Activated CD8-positive, alpha-beta T cell treated with anti-CD3 and anti-CD28 coated beads for 36 hours (primary cell): Measurements from ENCODE around the gene KRTAP10-4. TPM values are rescaled to one million over a fixed set of nuclear protein-coding genes. Genes with fewer than 3 reads are reported as not detected.

Experiments
- ATAC-seq: fragments of 200-7000 bp; cut with Tn5 transposase; one replicate; pipeline ENCODE4 v1.10.0; 2021; ENCODE audit warnings: mild to moderate bottlenecking, moderate library complexity
- CTCF ChIA-PET: fragments of 350-600 bp; sonication (Branson Sonifier 250); formaldehyde crosslinking; loops from one replicate; lab custom pipeline; 2021; ENCODE audit warnings: antibody characterized with exemption; lab: Charles Lee
- POLR2A ChIA-PET: fragments of 350-600 bp; sonication (Branson Sonifier 250); formaldehyde crosslinking; loops from one replicate; lab custom pipeline; 2021; ENCODE audit warnings: antibody characterized with exemption; lab: Charles Lee
- DNase-seq: peaks from one replicate; pipeline ENCODE4 v3.0.0-alpha.2; 2020
- H3K27ac Mint-ChIP-seq: one replicate; pipeline ENCODE4 v1.8.0; 2021; ENCODE audit warnings: mild to moderate bottlenecking, mixed read lengths
- H3K27me3 Mint-ChIP-seq: one replicate; pipeline ENCODE4 v1.8.0; 2021; ENCODE audit warnings: mixed read lengths
- H3K36me3 Mint-ChIP-seq: one replicate; pipeline ENCODE4 v1.8.0; 2021; ENCODE audit warnings: low read depth, mixed read lengths
- H3K4me1 Mint-ChIP-seq: one replicate; pipeline ENCODE4 v1.8.0; 2021; ENCODE audit warnings: low read depth, mixed read lengths
- H3K4me3 Mint-ChIP-seq: one replicate; pipeline ENCODE4 v1.8.0; 2021; ENCODE audit warnings: mild to moderate bottlenecking, moderate library complexity, mixed read lengths
- H3K9me3 Mint-ChIP-seq: one replicate; pipeline ENCODE4 v1.8.0; 2021; ENCODE audit warnings: mixed read lengths
- intact Hi-C: fragments of 100-400 bp; cut with micrococcal nuclease; formaldehyde crosslinking; loops from one replicate; pipeline ENCODE4 v1.10.0; 2022
- total RNA-seq, 2 experiments: library from RNA; stranded (reverse); gene quantifications; one replicate each; pipeline ENCODE4 v1.2.3, GENCODE V29; 2021
- TF ChIP-seq, protein P1 (sequence below): fragments of 200-600 bp; IDR thresholded peaks from one replicate; pipeline ENCODE4 v1.8.0; 2022; ENCODE audit warnings: antibody characterized with exemption, mild to moderate bottlenecking

Gene KRTAP10-4
- total RNA-seq, 2 experiments from 2014 or later, result not detected

DNA sequence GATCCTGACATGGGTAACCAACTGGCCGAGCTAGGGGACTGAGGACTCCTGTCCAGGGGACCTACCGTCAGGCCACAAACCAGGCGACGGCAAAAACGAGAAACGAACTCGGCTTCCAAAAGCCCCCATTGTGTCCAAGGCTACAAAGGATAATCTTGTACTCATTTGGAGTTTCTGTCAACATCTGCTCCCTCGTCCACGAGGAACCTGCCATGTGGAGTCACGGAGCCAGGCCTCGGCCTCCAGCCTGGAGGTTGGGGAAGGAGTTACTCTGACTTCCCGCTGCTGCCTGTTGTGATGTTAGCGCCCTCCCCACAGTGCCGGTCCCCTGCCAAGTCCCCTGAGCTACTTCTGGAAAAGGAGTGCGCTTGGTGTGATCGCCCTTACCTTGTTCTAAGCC, 40.8 kb upstream of the KRTAP10-4 start:
- DNase-seq, result no peak
- POLR2A ChIA-PET, result no interaction called here
- no peaks in the 10 kb centered on the region for H3K27me3 Mint-ChIP-seq

GRCh38 chr21:44533121-44533890, 40.2 kb upstream of the KRTAP10-4 start:
- CTCF ChIA-PET, result interaction anchor here (2.2 kb wide), 1 partner anchor 23 kb away, joined by 5 read pairs; no protein-coding TSS in a partner anchor
- H3K27me3 Mint-ChIP-seq, result no peaks in the 10 kb centered on the region
- H3K36me3 Mint-ChIP-seq, result no peaks in the 10 kb centered on the region
- TF ChIP-seq, protein P1, sequence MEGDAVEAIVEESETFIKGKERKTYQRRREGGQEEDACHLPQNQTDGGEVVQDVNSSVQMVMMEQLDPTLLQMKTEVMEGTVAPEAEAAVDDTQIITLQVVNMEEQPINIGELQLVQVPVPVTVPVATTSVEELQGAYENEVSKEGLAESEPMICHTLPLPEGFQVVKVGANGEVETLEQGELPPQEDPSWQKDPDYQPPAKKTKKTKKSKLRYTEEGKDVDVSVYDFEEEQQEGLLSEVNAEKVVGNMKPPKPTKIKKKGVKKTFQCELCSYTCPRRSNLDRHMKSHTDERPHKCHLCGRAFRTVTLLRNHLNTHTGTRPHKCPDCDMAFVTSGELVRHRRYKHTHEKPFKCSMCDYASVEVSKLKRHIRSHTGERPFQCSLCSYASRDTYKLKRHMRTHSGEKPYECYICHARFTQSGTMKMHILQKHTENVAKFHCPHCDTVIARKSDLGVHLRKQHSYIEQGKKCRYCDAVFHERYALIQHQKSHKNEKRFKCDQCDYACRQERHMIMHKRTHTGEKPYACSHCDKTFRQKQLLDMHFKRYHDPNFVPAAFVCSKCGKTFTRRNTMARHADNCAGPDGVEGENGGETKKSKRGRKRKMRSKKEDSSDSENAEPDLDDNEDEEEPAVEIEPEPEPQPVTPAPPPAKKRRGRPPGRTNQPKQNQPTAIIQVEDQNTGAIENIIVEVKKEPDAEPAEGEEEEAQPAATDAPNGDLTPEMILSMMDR, result no peak
- ATAC-seq (no peak), DNase-seq (no peak)
- H3K4me1 Mint-ChIP-seq, result no peaks in the 10 kb centered on the region
- no peaks in the 10 kb centered on the region for H3K9me3 Mint-ChIP-seq
- no peak overlapping the region for H3K4me3 Mint-ChIP-seq
- intact Hi-C loops, result no loop called here
- POLR2A ChIA-PET, result no interaction called here
- H3K27ac Mint-ChIP-seq, result no peak overlapping the region

More for the DNA sequence above, 40.8 kb upstream of the KRTAP10-4 start:
- intact Hi-C loops, result no loop called here
- Mint-ChIP-seq H3K4me3 (no peak overlapping the region), H3K36me3 (no peaks in the 10 kb centered on the region), H3K4me1 (no peaks in the 10 kb centered on the region), H3K9me3 (no peaks in the 10 kb centered on the region), H3K27ac (no peak overlapping the region)
- CTCF ChIA-PET, result interaction anchor here (2.2 kb wide), 1 partner anchor 22 kb away, joined by 5 read pairs; no protein-coding TSS in a partner anchor
- ATAC-seq, result no peak
- TF ChIP-seq, protein P1, result no peak

- H3K27me3 Mint-ChIP-seq, result no peaks in the 10 kb centered on the region
- POLR2A ChIA-PET, result no interaction called here
- no peak overlapping the region for H3K27ac Mint-ChIP-seq
- no peak overlapping the region for H3K4me3 Mint-ChIP-seq
- H3K36me3 Mint-ChIP-seq, result no peaks in the 10 kb centered on the region
- ATAC-seq (peak; percentile 17), DNase-seq (no peak)
- CTCF ChIA-PET, result no interaction called here
- TF ChIP-seq, protein P1, result no peak
- H3K9me3 Mint-ChIP-seq, result no peaks in the 10 kb centered on the region
- intact Hi-C loops, result no loop called here
- no peaks in the 10 kb centered on the region for H3K4me1 Mint-ChIP-seq
These were observed 39.5 kb upstream of the KRTAP10-4 start for GRCh38 chr21:44533891-44534627.

DNA sequence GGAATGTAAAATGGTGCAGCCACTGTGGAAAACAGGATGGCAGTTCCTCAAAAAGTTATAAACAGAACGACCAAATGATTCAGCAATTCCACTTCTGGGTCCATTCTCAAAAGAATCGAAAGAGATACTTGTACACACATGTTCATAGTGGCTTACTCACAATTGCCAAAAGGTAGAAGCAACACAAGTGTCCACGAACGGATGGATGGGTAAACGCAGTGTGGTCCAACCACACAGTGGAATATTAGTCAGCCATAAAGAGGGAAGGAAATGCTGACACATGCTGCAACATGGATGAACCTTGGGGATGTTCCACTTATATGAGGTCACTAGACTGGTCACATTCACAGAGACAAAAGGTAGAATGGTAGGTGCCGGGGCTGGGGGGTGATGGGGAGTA, 38.8 kb upstream of the KRTAP10-4 start:
- Mint-ChIP-seq H3K4me3 (no peak overlapping the region), H3K36me3 (no peaks in the 10 kb centered on the region), H3K27ac (no peak overlapping the region), H3K27me3 (no peaks in the 10 kb centered on the region), H3K9me3 (no peaks in the 10 kb centered on the region), H3K4me1 (no peaks in the 10 kb centered on the region)
- intact Hi-C loops, result no loop called here
- DNase-seq, result no peak
- peak; percentile 27 for ATAC-seq
- TF ChIP-seq, protein P1, result no peak
- POLR2A ChIA-PET, result no interaction called here
- CTCF ChIA-PET, result no interaction called here

DNA sequence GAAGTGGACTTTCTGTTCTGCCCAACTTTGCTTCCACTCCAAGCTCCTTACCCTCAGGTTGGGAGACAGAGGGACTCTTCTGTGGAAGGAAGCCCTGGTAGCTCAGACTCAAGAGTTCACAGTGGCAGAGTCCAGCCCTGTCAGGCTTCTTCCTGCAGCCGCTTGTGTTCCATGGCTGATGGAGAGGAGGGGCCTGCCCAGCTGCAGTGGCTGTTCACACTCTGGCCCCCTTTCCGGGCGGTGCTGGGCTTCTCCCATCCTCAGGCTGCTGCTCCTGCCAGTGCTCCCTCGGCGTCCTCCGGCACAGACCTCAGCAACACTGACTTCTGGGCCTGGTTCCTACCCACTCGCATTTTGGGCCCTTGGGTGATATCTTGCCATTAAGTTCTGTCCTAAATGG, 37.6 kb upstream of the KRTAP10-4 start:
- intact Hi-C loops, result no loop called here
- TF ChIP-seq, protein P1, result no peak
- H3K27me3 Mint-ChIP-seq, result no peaks in the 10 kb centered on the region
- ChIA-PET POLR2A (interaction anchor here (1.0 to 1.4 kb wide), 2 partner anchors 9 to 21 kb away, joined by 3 read pairs; no protein-coding TSS in a partner anchor), CTCF (no interaction called here)
- H3K4me3 Mint-ChIP-seq, result no peak overlapping the region
- ATAC-seq (no peak), DNase-seq (no peak)
- H3K27ac Mint-ChIP-seq, result no peak overlapping the region
- no peaks in the 10 kb centered on the region for H3K9me3 Mint-ChIP-seq
- no peaks in the 10 kb centered on the region for H3K36me3 Mint-ChIP-seq
- H3K4me1 Mint-ChIP-seq, result no peaks in the 10 kb centered on the region
